Esophagus muscularis mucosa (tissue), 3 donors: Measurements from ENCODE around the gene IRF9.

Source experiments
- EP300 ChIP-seq: sonication (generic); formaldehyde crosslinking; IDR thresholded peaks from one replicate; pipeline ENCODE4 v1.6.1; 2017; ENCODE audit warnings: antibody characterized with exemption
- TF ChIP-seq, protein P1 (sequence below), 3 experiments: fragments of 200-600 bp in 2 of 3; fragments of 450-650 bp in 1 of 3; sonication (generic) in 2 of 3; IDR thresholded peaks; one replicate each; pipeline ENCODE4 v1.5.1; 2017 to 2019; ENCODE audit warnings: antibody characterized with exemption in 3 of 3, mild to moderate bottlenecking in 2 of 3, moderate library complexity in 1 of 3

DNA sequence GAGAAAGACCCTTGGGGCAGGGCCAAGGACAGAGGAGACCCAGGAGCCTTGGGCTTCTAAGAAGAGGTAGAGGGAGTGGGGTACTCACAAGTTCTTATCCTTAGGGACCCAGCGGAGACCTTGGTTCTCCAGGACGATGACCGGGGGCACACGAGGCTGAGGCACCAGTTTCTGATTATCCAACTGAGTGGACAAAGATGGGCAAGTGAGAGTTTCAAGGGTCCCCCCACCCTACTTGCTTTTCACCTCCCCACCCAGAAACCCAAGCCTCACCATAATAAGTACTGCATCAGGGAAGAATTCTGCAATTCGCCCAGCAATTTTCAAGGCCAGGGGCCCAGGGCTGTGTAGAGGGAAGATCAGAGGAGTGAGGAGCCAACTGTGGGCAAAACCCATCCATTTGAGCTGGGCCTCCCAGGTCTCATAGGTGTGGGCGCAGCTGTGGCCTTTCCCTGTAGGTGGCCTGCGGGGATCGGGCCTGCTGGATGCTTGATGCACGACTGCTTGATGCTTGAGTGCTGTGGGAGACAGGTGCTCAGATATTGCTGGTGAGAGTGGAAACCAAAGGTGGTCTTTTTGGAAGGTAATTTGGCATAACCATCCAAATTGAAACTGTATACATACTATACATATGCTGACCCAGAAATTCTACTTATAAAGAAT lies 21.7 kb upstream of the IRF9 start:
- TF ChIP-seq, protein P1, sequence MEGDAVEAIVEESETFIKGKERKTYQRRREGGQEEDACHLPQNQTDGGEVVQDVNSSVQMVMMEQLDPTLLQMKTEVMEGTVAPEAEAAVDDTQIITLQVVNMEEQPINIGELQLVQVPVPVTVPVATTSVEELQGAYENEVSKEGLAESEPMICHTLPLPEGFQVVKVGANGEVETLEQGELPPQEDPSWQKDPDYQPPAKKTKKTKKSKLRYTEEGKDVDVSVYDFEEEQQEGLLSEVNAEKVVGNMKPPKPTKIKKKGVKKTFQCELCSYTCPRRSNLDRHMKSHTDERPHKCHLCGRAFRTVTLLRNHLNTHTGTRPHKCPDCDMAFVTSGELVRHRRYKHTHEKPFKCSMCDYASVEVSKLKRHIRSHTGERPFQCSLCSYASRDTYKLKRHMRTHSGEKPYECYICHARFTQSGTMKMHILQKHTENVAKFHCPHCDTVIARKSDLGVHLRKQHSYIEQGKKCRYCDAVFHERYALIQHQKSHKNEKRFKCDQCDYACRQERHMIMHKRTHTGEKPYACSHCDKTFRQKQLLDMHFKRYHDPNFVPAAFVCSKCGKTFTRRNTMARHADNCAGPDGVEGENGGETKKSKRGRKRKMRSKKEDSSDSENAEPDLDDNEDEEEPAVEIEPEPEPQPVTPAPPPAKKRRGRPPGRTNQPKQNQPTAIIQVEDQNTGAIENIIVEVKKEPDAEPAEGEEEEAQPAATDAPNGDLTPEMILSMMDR (IDR thresholded peaks at IDR 0.05) = no peak
- TF ChIP-seq EP300 = no peak
